OCI-LY3 (cell line): Measurements from ENCODE around the gene SNTB2.

ENCODE experiments used
- H2AFZ ChIP-seq: fragments of 200-600, 300-600 bp; shearing (Covaris generic); 2 replicates; pipeline ENCODE4 v1.6.0; 2014; ENCODE audit warnings: antibody characterized with exemption, low read depth, low read length
- H3K27ac ChIP-seq: fragments of 200-600, 300-600 bp; sonication (generic); 2 replicates; pipeline ENCODE4 v1.5.1; 2014; ENCODE audit warnings: mild to moderate bottlenecking, low read length, moderate library complexity, mixed read lengths
- H3K27me3 ChIP-seq: fragments of 200-600, 300-600 bp; sonication (generic); 2 replicates; pipeline ENCODE4 v1.6.1; 2014; ENCODE audit warnings: low read depth, low read length, mixed read lengths
- H3K36me3 ChIP-seq: fragments of 200-600, 300-600 bp; sonication (generic); replicated peaks from 2 replicates; pipeline ENCODE3; 2014; ENCODE audit warnings: low read depth, low read length, mixed read lengths
- H3K4me1 ChIP-seq: fragments of 300-600, 200-600 bp; sonication (generic); 2 replicates; pipeline ENCODE4 v1.6.1; 2014; ENCODE audit warnings: low read length, mixed read lengths
- H3K4me2 ChIP-seq: fragments of 200-600, 300-600 bp; sonication (generic); 2 replicates; pipeline ENCODE4 v1.6.1; 2014; ENCODE audit warnings: low read length, mixed read lengths
- H3K4me3 ChIP-seq: fragments of 300-600, 200-600 bp; sonication (generic); 2 replicates; pipeline ENCODE4 v1.5.1; 2014; ENCODE audit warnings: antibody characterized with exemption, mild to moderate bottlenecking, low read length, moderate library complexity
- H3K79me2 ChIP-seq: fragments of 300-600, 200-600 bp; shearing (Covaris generic); 2 replicates; pipeline ENCODE4 v1.6.1; 2014; ENCODE audit warnings: mild to moderate bottlenecking, low read length, mixed read lengths
- H3K9ac ChIP-seq: fragments of 300-600, 200-600 bp; shearing (Covaris generic); 2 replicates; pipeline ENCODE4 v1.6.0; 2014; ENCODE audit warnings: mild to moderate bottlenecking, low read length, moderate library complexity
- H3K9me3 ChIP-seq: fragments of 200-600, 300-600 bp; shearing (Covaris generic); 2 replicates; pipeline ENCODE4 v1.6.1; 2014; ENCODE audit warnings: low read length, mixed read lengths; ENCODE audit not compliant: insufficient read depth
- H4K20me1 ChIP-seq: fragments of 200-600, 300-600 bp; sonication (generic); 2 replicates; pipeline ENCODE4 v1.6.1; 2016; ENCODE audit warnings: low read length, mixed read lengths; ENCODE audit not compliant: insufficient read depth
- CTCF ChIP-seq: fragments of 200-600, 300-600 bp; sonication (generic); IDR thresholded peaks from 2 replicates; pipeline ENCODE4 v1.5.1; 2014; ENCODE audit warnings: antibody characterized with exemption, low read length, low read depth
- EZH2phosphoT487 ChIP-seq: fragments of 200-600 bp; shearing (Covaris generic); IDR thresholded peaks from 2 replicates; pipeline ENCODE4 v1.6.1; 2018; ENCODE audit warnings: antibody characterized with exemption, mixed run types, low read depth

The SNTB2 gene

GRCh38 chr16:69201291-69201690, 14.3 kb downstream of the SNTB2 start:
- H3K4me2 ChIP-seq, result no peak overlapping the region
- H2AFZ ChIP-seq, result no peak overlapping the region
- H3K4me1 ChIP-seq, result peaks cover 25% of the 10 kb centered on the region
- TF ChIP-seq EZH2phosphoT487, result no peak
- TF ChIP-seq CTCF, result no peak
- H3K79me2 ChIP-seq, result peaks cover 16% of the 10 kb centered on the region
- H4K20me1 ChIP-seq, result 0 out of 2 replicates have a peak, but pooled peaks cover 3% of the 10 kb centered on the region
- peaks cover 4% of the 10 kb centered on the region for H3K36me3 ChIP-seq
- no peak overlapping the region for H3K27ac ChIP-seq
- no peak overlapping the region for H3K9ac ChIP-seq
- H3K9me3 ChIP-seq, result no peaks in the 10 kb centered on the region
- no peaks in the 10 kb centered on the region for H3K27me3 ChIP-seq
- H3K4me3 ChIP-seq, result no peak overlapping the region

DNA sequence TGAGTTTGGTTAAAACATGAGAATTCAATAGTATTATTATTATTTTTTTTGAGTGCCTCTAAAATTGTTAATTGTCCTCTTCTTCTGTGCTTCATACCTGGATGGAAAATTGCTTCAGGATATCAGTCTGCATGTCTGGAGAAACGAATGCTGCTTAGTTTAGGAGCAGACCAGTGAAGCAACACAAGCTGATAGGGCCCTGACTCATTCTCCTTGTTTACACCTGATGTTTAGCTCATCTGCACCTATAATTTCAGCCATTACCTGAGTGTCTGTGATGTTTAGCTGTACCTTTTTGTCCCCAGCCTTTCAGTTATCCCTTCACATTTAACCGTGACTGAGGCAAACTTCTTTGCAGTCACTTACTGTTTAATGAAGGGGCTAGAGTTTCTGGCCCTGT, 14.8 kb downstream of the SNTB2 start:
- H4K20me1 ChIP-seq, result 0 out of 2 replicates have a peak, but pooled peaks cover 3% of the 10 kb centered on the region
- H2AFZ ChIP-seq, result no peak overlapping the region
- no peak overlapping the region for H3K27ac ChIP-seq
- peaks cover 4% of the 10 kb centered on the region for H3K36me3 ChIP-seq
- H3K4me2 ChIP-seq, result no peak overlapping the region
- no peak overlapping the region for H3K9ac ChIP-seq
- no peak overlapping the region for H3K4me3 ChIP-seq
- peaks cover 16% of the 10 kb centered on the region for H3K79me2 ChIP-seq
- no peaks in the 10 kb centered on the region for H3K9me3 ChIP-seq
- H3K27me3 ChIP-seq, result no peaks in the 10 kb centered on the region
- H3K4me1 ChIP-seq, result peaks cover 25% of the 10 kb centered on the region
- TF ChIP-seq EZH2phosphoT487 (no peak), CTCF (no peak)

GRCh38 chr16:69204172-69204571, 17.2 kb downstream of the SNTB2 start:
- 0 out of 2 replicates have a peak, but pooled peaks cover 5% of the 10 kb centered on the region for H4K20me1 ChIP-seq
- H2AFZ ChIP-seq, result no peak overlapping the region
- H3K27me3 ChIP-seq, result no peaks in the 10 kb centered on the region
- H3K4me2 ChIP-seq, result peak overlapping the region; percentile 70
- peaks cover 4% of the 10 kb centered on the region for H3K36me3 ChIP-seq
- H3K9ac ChIP-seq, result peak overlapping the region; percentile 34; the same call in 1 of the 2 replicates
- H3K79me2 ChIP-seq, result peaks cover 16% of the 10 kb centered on the region
- H3K27ac ChIP-seq, result peak overlapping the region; percentile 75
- H3K4me1 ChIP-seq, result peaks cover 25% of the 10 kb centered on the region
- TF ChIP-seq CTCF (no peak), EZH2phosphoT487 (no peak)
- H3K9me3 ChIP-seq, result no peaks in the 10 kb centered on the region
- H3K4me3 ChIP-seq, result peak overlapping the region; percentile 45

DNA sequence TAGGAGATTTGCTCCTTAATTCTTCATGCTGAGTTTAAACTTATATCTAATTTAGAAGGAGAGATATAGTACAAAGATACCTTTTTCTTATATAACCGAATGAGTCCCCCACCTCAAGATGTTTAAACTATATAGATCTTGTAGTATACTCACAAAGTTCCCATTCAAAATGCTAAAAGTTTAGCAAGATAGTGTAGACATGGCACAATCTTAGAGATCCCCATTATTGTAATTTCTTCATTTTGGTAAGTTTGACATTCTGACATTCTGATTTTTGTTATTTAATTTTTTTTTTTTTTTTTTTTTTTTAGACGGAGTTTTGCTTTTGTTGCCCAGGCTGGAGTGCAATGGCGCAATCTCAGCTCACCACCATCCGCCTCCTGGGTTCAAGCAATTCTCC, 22.8 kb downstream of the SNTB2 start:
- no peak for TF ChIP-seq CTCF
- no peak for TF ChIP-seq EZH2phosphoT487
- H3K27ac ChIP-seq, result no peak overlapping the region
- no peaks in the 10 kb centered on the region for H3K27me3 ChIP-seq
- H3K4me2 ChIP-seq, result no peak overlapping the region
- H4K20me1 ChIP-seq, result peaks cover 6% of the 10 kb centered on the region; the same call in 1 of the 2 replicates
- H3K4me1 ChIP-seq, result peaks cover 11% of the 10 kb centered on the region
- no peaks in the 10 kb centered on the region for H3K9me3 ChIP-seq
- no peak overlapping the region for H3K9ac ChIP-seq
- no peak overlapping the region for H2AFZ ChIP-seq
- peaks cover 9% of the 10 kb centered on the region for H3K79me2 ChIP-seq
- H3K4me3 ChIP-seq, result no peak overlapping the region
- H3K36me3 ChIP-seq, result peaks cover 4% of the 10 kb centered on the region
